GM23338 (cell line): ENCODE data around the gene TAF11L13. TPM values are rescaled to one million over a fixed set of nuclear protein-coding genes. Genes with fewer than 3 reads are reported as not detected.

ENCODE experiments used
- ATAC-seq: fragments of 200-7000 bp; cut with Tn5 transposase; 3 replicates; pipeline ENCODE4 v1.9.1; 2020
- DNase-seq: peaks from one replicate; pipeline ENCODE4 v3.0.0-alpha.2; 2015; ENCODE audit warnings: low spot score
- H2AFZ ChIP-seq: fragments of 200-600 bp; sonication (generic); 2 replicates; pipeline ENCODE4 v1.8.0; 2016; ENCODE audit warnings: antibody characterized with exemption, mild to moderate bottlenecking, moderate library complexity
- H3F3A ChIP-seq: fragments of 200-600 bp; sonication (generic); replicated peaks from 2 replicates; pipeline ENCODE4 v1.8.0; 2017; ENCODE audit warnings: antibody characterized with exemption, mixed run types, low read depth
- H3K27ac ChIP-seq: fragments of 200-600 bp; sonication (generic); 2 replicates; pipeline ENCODE4 v1.6.1; 2016; ENCODE audit warnings: low read depth
- H3K27me3 ChIP-seq: fragments of 200-600 bp; sonication (generic); 2 replicates; pipeline ENCODE4 v1.8.0; 2016; ENCODE audit warnings: mild to moderate bottlenecking, mixed run types, moderate library complexity; ENCODE audit not compliant: insufficient read depth
- H3K36me3 ChIP-seq: fragments of 200-600 bp; sonication (generic); 2 replicates; pipeline ENCODE4 v1.8.0; 2016; ENCODE audit warnings: mild to moderate bottlenecking; ENCODE audit not compliant: insufficient read depth
- H3K4me1 ChIP-seq: fragments of 200-600 bp; sonication (generic); 2 replicates; pipeline ENCODE4 v1.8.0; 2016; ENCODE audit warnings: mild to moderate bottlenecking, moderate library complexity; ENCODE audit not compliant: insufficient read depth
- H3K4me2 ChIP-seq: fragments of 200-600 bp; sonication (generic); 2 replicates; pipeline ENCODE4 v1.7.1; 2017; ENCODE audit warnings: mixed run types
- H3K4me3 ChIP-seq: fragments of 200-600 bp; sonication (generic); 2 replicates; pipeline ENCODE4 v1.6.1; 2016; ENCODE audit warnings: mixed run types
- H3K79me2 ChIP-seq: fragments of 200-600 bp; sonication (generic); replicated peaks from 2 replicates; pipeline ENCODE4 v1.8.0; 2017; ENCODE audit warnings: mild to moderate bottlenecking; ENCODE audit not compliant: insufficient read depth
- H3K9me2 ChIP-seq: fragments of 200-600 bp; sonication (generic); 2 replicates; pipeline ENCODE4 v1.8.0; 2017; ENCODE audit not compliant: insufficient read depth
- H4K20me1 ChIP-seq: fragments of 200-600 bp; sonication (generic); replicated peaks from 2 replicates; pipeline ENCODE4 v1.8.0; 2017; ENCODE audit warnings: mild to moderate bottlenecking; ENCODE audit not compliant: insufficient read depth
- H3K27ac Mint-ChIP-seq: 2 replicates; pipeline ENCODE4 v1.8.0; 2020; ENCODE audit warnings: inconsistent platforms, mild to moderate bottlenecking, moderate library complexity, mixed read lengths
- H3K27me3 Mint-ChIP-seq: 3 replicates; pipeline ENCODE4 v1.8.0; 2022; ENCODE audit warnings: low read depth, mild to moderate bottlenecking, moderate library complexity, mixed read lengths, inconsistent platforms; ENCODE audit not compliant: insufficient read depth, poor library complexity
- H3K36me3 Mint-ChIP-seq: 3 replicates; pipeline ENCODE4 v1.8.0; 2021; ENCODE audit warnings: low read depth, mild to moderate bottlenecking, inconsistent platforms, moderate library complexity, mixed read lengths
- H3K4me1 Mint-ChIP-seq: 3 replicates; pipeline ENCODE4 v1.8.0; 2020; ENCODE audit warnings: mild to moderate bottlenecking, inconsistent platforms, mixed read lengths
- H3K4me3 Mint-ChIP-seq: 3 replicates; pipeline ENCODE4 v1.8.0; 2021; ENCODE audit warnings: moderate library complexity, mild to moderate bottlenecking, inconsistent platforms, mixed read lengths
- H3K9me3 Mint-ChIP-seq: 3 replicates; pipeline ENCODE4 v1.8.0; 2020; ENCODE audit warnings: moderate library complexity, mild to moderate bottlenecking, inconsistent platforms, mixed read lengths
- CREB1 ChIP-seq: fragments of 250-450 bp; sonication (Bioruptor Pico); IDR thresholded peaks from 2 replicates; pipeline ENCODE4 v1.5.0; 2020; ENCODE audit warnings: low read depth, mild to moderate bottlenecking, moderate library complexity
- EZH2 ChIP-seq: fragments of 200-600 bp; sonication (generic); IDR thresholded peaks from one replicate; pipeline ENCODE4 v1.8.0; 2017; ENCODE audit warnings: antibody characterized with exemption, mild to moderate bottlenecking, low read depth; ENCODE audit not compliant: unreplicated experiment
- JUNB ChIP-seq: IDR thresholded peaks from one replicate; pipeline ENCODE4 v1.6.1; 2016; ENCODE audit warnings: antibody characterized with exemption; ENCODE audit not compliant: unreplicated experiment
- NANOG ChIP-seq: IDR thresholded peaks from 2 replicates; pipeline ENCODE4 v1.6.1; 2016; ENCODE audit warnings: antibody characterized with exemption, borderline replicate concordance
- STAT1 ChIP-seq: IDR thresholded peaks from one replicate; pipeline ENCODE4 v1.6.1; 2016; ENCODE audit warnings: antibody characterized with exemption; ENCODE audit not compliant: unreplicated experiment
- ZNF331 ChIP-seq: fragments of 250-450 bp; sonication (Bioruptor Pico); IDR thresholded peaks from 2 replicates; pipeline ENCODE4 v1.5.0; 2020; ENCODE audit warnings: low read depth, mild to moderate bottlenecking, moderate library complexity
- polyA plus RNA-seq: library from polyadenylated mRNA; unstranded; fragments of >200 nt; fragmentation: Nextera tagmentation; extraction: Ambion mirVana; gene quantifications from 2 replicates; pipeline ENCODE4 v1.2.1, GENCODE V29; 2016
- total RNA-seq: library from RNA; depleted of rRNA; stranded (reverse); fragments of >200 nt; shearing (Covaris generic); gene quantifications from 2 replicates; pipeline ENCODE4 v1.2.3, GENCODE V29; 2014
- TF ChIP-seq, protein P1 (sequence below): IDR thresholded peaks from 2 replicates; pipeline ENCODE4 v1.6.1; 2016; ENCODE audit warnings: antibody characterized with exemption
- TF ChIP-seq, protein P2 (sequence below), 2 experiments: fragments of 200-600 bp in 1 of 2; sonication (generic) in 1 of 2; conservative IDR thresholded peaks; 2 replicates each; pipeline versions ENCODE4 v1.5.1 to v1.6.1; 2016 to 2017; ENCODE audit warnings: antibody characterized with exemption in 2 of 2, low read depth in 2 of 2, mild to moderate bottlenecking in 2 of 2, moderate library complexity in 1 of 2

Gene TAF11L13
- total and polyA plus RNA-seq, 2 experiments from 2014 or later, result not detected

- Histone ChIP-seq H2AFZ (no peak overlapping the region), H3K4me3 (no peak overlapping the region), H3K27ac (no peak overlapping the region), H3F3A (no peaks in the 10 kb centered on the region), H3K79me2 (no peaks in the 10 kb centered on the region), H3K9me2 (no peaks in the 10 kb centered on the region), H3K36me3 (no peaks in the 10 kb centered on the region), H3K27me3 (no peaks in the 10 kb centered on the region), H3K4me1 (0 out of 2 replicates have a peak, but pooled peaks cover 3% of the 10 kb centered on the region), H4K20me1 (no peaks in the 10 kb centered on the region; the same call in 1 of the 2 replicates), H3K4me2 (no peak overlapping the region)
- peak; percentile 2 for DNase-seq
- H3K9me3 Mint-ChIP-seq, result no peaks in the 10 kb centered on the region
- H3K4me3 Mint-ChIP-seq, result no peak overlapping the region
- no peaks in the 10 kb centered on the region for H3K36me3 Mint-ChIP-seq
- peaks cover 5% of the 10 kb centered on the region for H3K27me3 Mint-ChIP-seq
- H3K4me1 Mint-ChIP-seq, result peaks cover 23% of the 10 kb centered on the region
- no peak for TF ChIP-seq EZH2
- TF ChIP-seq NANOG, result no peak
- no peak for TF ChIP-seq CREB1 (CRISPR knock-in tag)
- TF ChIP-seq ZNF331 (CRISPR knock-in tag), result no peak
- TF ChIP-seq, protein P1, sequence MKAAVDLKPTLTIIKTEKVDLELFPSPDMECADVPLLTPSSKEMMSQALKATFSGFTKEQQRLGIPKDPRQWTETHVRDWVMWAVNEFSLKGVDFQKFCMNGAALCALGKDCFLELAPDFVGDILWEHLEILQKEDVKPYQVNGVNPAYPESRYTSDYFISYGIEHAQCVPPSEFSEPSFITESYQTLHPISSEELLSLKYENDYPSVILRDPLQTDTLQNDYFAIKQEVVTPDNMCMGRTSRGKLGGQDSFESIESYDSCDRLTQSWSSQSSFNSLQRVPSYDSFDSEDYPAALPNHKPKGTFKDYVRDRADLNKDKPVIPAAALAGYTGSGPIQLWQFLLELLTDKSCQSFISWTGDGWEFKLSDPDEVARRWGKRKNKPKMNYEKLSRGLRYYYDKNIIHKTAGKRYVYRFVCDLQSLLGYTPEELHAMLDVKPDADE, result no peak
- ATAC-seq, result no peak
- H3K27ac Mint-ChIP-seq, result no peak overlapping the region
These were observed 31.3 kb downstream of the TAF11L13 start for GRCh38 chr5:17663182-17663581.

- H3K4me1 Mint-ChIP-seq, result peaks cover 23% of the 10 kb centered on the region
- H3K4me2 ChIP-seq, result no peak overlapping the region
- H3K36me3 Mint-ChIP-seq, result no peaks in the 10 kb centered on the region
- no peaks in the 10 kb centered on the region for H3K36me3 ChIP-seq
- no peak overlapping the region for H3K27ac Mint-ChIP-seq
- DNase-seq (no peak), ATAC-seq (no peak)
- H3K4me3 ChIP-seq, result no peak overlapping the region
- no peaks in the 10 kb centered on the region for H3K27me3 ChIP-seq
- H3K9me3 Mint-ChIP-seq, result no peaks in the 10 kb centered on the region
- no peaks in the 10 kb centered on the region for H3K79me2 ChIP-seq
- H3K4me1 ChIP-seq, result 0 out of 2 replicates have a peak, but pooled peaks cover 3% of the 10 kb centered on the region
- H3F3A ChIP-seq, result no peaks in the 10 kb centered on the region
- TF ChIP-seq STAT1, result no peak
- no peak overlapping the region for H2AFZ ChIP-seq
- H4K20me1 ChIP-seq, result no peaks in the 10 kb centered on the region
- no peak overlapping the region for H3K27ac ChIP-seq
- H3K27me3 Mint-ChIP-seq, result peaks cover 6% of the 10 kb centered on the region
- H3K9me2 ChIP-seq, result no peaks in the 10 kb centered on the region
- no peak overlapping the region for H3K4me3 Mint-ChIP-seq
These were observed 33.9 kb downstream of the TAF11L13 start for GRCh38 chr5:17665836-17666235.

DNA sequence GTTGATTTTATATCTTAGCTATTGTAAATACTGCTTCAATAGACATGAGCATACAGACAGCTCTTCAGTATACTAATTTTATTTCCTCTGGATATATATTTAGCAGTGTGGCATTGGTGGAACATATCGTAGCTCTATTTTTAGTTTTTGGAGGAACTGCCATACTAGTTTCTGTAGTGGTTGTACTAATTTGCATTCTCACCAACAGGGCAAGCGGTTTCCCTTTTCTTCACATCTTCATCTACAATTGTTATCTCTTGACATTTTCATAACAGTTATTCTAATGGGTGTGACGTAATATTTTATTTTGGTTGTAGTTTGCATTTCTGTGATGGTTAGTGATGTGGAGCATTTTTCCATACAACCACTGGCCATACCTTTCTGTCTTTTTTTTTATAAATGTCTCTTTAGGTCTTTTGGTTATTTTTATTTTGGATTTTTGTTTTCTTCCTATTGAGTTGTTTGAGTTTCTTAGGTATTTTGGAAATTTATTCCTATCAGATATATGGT is 34.9 kb downstream of the TAF11L13 start:
- Histone ChIP-seq H3K4me3 (no peak overlapping the region), H3K27me3 (no peaks in the 10 kb centered on the region), H4K20me1 (no peaks in the 10 kb centered on the region), H3F3A (no peaks in the 10 kb centered on the region), H3K9me2 (no peaks in the 10 kb centered on the region), H3K27ac (no peak overlapping the region), H3K36me3 (no peaks in the 10 kb centered on the region), H3K79me2 (no peaks in the 10 kb centered on the region), H3K4me2 (no peak overlapping the region), H3K4me1 (0 out of 2 replicates have a peak, but pooled peaks cover 3% of the 10 kb centered on the region), H2AFZ (no peak overlapping the region)
- Mint-ChIP-seq H3K36me3 (no peaks in the 10 kb centered on the region), H3K27me3 (peaks cover 6% of the 10 kb centered on the region), H3K27ac (no peak overlapping the region), H3K4me1 (peaks cover 21% of the 10 kb centered on the region), H3K4me3 (no peak overlapping the region), H3K9me3 (peaks cover 5% of the 10 kb centered on the region)
- DNase-seq (no peak), ATAC-seq (no peak)
- TF ChIP-seq, protein P2, sequence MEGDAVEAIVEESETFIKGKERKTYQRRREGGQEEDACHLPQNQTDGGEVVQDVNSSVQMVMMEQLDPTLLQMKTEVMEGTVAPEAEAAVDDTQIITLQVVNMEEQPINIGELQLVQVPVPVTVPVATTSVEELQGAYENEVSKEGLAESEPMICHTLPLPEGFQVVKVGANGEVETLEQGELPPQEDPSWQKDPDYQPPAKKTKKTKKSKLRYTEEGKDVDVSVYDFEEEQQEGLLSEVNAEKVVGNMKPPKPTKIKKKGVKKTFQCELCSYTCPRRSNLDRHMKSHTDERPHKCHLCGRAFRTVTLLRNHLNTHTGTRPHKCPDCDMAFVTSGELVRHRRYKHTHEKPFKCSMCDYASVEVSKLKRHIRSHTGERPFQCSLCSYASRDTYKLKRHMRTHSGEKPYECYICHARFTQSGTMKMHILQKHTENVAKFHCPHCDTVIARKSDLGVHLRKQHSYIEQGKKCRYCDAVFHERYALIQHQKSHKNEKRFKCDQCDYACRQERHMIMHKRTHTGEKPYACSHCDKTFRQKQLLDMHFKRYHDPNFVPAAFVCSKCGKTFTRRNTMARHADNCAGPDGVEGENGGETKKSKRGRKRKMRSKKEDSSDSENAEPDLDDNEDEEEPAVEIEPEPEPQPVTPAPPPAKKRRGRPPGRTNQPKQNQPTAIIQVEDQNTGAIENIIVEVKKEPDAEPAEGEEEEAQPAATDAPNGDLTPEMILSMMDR (conservative IDR thresholded peaks at IDR 0.05; ENCODE audit: low read depth in 2 of 2), result no peak
- TF ChIP-seq JUNB, result no peak
